Central memory CD8-positive, alpha-beta T cell (primary cell): ENCODE measurements around the gene NAA30.

Experiments used
- ATAC-seq: fragments of 150-1000 bp; cut with Tn5 transposase; replicated peaks from 2 replicates; pipeline ENCODE4 v1.10.0; 2022; ENCODE audit warnings: mild to moderate bottlenecking, moderate FRiP score, moderate number of reproducible peaks; ENCODE audit not compliant: poor library complexity, severe bottlenecking; ENCODE audit errors: extremely low read depth
- DNase-seq, 2 donors: peaks; one replicate each; pipeline ENCODE4 v3.0.0; 2021; ENCODE audit warnings: low spot score in 2 of 2
- H3K27ac Mint-ChIP-seq: one replicate; pipeline ENCODE4 v1.8.0; 2022; ENCODE audit warnings: low read depth, mild to moderate bottlenecking, moderate library complexity, mixed read lengths
- H3K27me3 Mint-ChIP-seq: one replicate; pipeline ENCODE4 v1.8.0; 2022; ENCODE audit warnings: mixed read lengths
- H3K36me3 Mint-ChIP-seq: one replicate; pipeline ENCODE4 v1.8.0; 2022; ENCODE audit warnings: mild to moderate bottlenecking, moderate library complexity, mixed read lengths; ENCODE audit not compliant: insufficient read depth
- H3K4me1 Mint-ChIP-seq: one replicate; pipeline ENCODE4 v1.8.0; 2022; ENCODE audit warnings: mixed read lengths
- H3K4me3 Mint-ChIP-seq: one replicate; pipeline ENCODE4 v1.8.0; 2022; ENCODE audit warnings: mild to moderate bottlenecking, moderate library complexity, mixed read lengths
- H3K9me3 Mint-ChIP-seq: one replicate; pipeline ENCODE4 v1.8.0; 2022; ENCODE audit warnings: mixed read lengths

The NAA30 gene

DNA sequence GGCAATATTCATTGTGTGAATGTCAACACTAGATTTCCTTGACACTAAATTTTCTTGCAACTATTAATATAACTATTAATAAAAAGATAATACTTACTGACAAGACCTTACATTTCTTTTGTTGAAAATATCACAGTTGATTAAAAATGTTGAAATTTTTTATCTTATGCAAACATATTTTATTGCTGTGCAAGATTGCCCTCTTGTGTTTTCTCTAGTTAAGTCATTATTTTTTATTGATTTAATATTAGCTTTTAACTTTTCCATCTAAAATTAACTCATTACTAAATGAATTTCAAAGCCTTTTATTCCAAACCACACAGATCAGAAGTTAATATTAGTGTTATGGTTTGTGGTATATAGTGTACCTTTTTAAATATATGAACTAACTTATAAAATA is 11.7 kb upstream of the NAA30 start:
- no peak overlapping the region for H3K4me3 Mint-ChIP-seq
- no peak overlapping the region for H3K27ac Mint-ChIP-seq
- no peak for DNase-seq
- ATAC-seq: no peak
- H3K36me3 Mint-ChIP-seq: no peaks in the 10 kb centered on the region
- no peaks in the 10 kb centered on the region for H3K9me3 Mint-ChIP-seq
- H3K27me3 Mint-ChIP-seq: no peaks in the 10 kb centered on the region
- H3K4me1 Mint-ChIP-seq: no peaks in the 10 kb centered on the region

DNA sequence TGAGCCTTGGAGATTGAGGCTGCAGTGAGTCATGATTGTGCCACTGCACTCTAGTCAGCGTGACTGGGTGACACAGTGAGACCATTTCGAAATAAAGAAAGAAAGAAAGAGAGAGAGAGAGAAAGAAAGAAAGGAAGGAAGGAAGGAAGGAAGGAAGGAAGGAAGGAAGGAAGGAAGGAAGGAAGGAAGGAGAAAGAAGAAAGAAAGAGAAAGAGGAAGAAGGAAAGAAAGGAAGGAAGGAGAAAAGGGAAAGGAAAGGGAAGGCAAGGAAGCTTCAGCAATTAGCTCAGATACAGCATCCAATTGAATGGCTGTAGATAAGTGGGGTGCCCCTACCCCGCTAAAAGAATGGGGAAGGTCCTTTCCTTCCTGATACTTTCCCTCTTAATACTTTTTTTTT is 9.5 kb upstream of the NAA30 start:
- Mint-ChIP-seq H3K4me3 (no peak overlapping the region), H3K27me3 (no peaks in the 10 kb centered on the region), H3K9me3 (no peaks in the 10 kb centered on the region), H3K4me1 (no peaks in the 10 kb centered on the region), H3K27ac (no peak overlapping the region), H3K36me3 (no peaks in the 10 kb centered on the region)
- DNase-seq: no peak
- ATAC-seq: no peak

DNA sequence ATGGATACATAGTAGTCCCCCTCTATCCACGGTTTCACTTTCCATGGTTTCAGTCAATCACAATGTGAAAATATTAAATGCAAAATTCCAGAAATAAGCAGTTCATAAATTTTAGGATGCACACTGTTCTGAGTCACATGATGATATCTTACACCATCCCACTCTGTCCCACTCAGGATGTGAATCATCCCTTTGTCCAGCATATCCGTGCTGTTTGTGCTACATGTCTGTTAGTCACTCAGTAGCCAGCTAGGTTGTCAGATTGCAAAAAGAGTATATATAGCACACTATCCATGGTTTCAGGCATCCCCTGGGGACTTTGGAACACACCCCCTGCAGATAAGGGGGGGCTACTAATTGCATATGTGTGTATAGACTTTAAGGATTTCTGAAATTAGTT is 8.1 kb upstream of the NAA30 start:
- Mint-ChIP-seq H3K36me3 (no peaks in the 10 kb centered on the region), H3K27ac (no peak overlapping the region), H3K27me3 (no peaks in the 10 kb centered on the region), H3K4me1 (no peaks in the 10 kb centered on the region), H3K9me3 (no peaks in the 10 kb centered on the region), H3K4me3 (no peak overlapping the region)
- DNase-seq: no peak
- no peak for ATAC-seq

DNA sequence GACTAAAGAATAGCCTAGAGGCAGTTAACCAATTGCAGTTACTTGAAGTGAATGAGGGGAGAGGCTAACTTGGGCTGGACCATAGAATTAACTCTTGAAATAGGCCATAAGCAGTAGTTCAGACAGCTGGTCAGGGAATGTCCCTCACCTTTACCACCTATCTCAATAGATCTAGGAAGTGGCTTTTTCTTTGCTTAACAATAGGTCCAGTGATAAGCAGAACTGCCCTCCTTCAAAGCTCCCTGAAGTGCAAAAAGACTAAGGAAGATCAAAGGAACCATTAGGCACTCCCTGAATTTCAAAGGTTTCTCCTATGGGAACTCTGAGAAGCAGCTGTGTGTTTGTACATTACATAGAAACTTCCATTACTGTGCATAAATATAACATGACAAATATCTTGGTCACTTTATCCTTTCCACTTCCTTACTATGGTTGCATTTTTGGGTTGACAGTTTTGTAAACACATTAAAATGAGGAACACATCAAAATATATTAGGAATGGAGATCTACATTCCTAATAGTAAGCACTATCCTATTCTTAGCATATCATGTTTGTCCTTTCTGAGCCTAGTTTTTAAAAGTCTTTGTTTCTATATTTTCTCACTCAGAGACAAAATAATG is 7.2 kb upstream of the NAA30 start:
- no peak for ATAC-seq
- Mint-ChIP-seq H3K4me1 (no peaks in the 10 kb centered on the region), H3K27ac (no peak overlapping the region), H3K27me3 (no peaks in the 10 kb centered on the region), H3K4me3 (no peak overlapping the region), H3K36me3 (no peaks in the 10 kb centered on the region), H3K9me3 (no peaks in the 10 kb centered on the region)
- no peak for DNase-seq

DNA sequence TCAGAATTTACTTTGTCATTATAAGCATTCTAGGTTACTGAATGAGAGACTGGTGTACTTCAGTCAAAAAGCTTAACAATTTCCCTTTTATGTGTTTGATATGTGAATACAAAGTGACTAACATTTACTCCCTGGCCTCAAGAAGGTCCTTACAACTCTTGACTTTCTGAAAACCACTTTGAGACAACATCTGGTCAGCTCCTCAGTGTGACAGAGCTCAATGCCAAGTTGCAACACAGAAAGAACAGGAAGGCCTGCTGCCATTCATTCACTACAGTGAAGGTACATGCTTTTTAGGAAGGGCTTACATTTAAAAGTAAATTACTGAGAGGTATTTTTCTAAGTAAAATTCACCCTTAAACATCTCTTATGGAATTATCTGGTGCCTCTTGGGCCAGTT is 2.3 kb upstream of the NAA30 start:
- no peak for ATAC-seq
- Mint-ChIP-seq H3K27ac (no peak overlapping the region), H3K4me3 (no peak overlapping the region)

DNA sequence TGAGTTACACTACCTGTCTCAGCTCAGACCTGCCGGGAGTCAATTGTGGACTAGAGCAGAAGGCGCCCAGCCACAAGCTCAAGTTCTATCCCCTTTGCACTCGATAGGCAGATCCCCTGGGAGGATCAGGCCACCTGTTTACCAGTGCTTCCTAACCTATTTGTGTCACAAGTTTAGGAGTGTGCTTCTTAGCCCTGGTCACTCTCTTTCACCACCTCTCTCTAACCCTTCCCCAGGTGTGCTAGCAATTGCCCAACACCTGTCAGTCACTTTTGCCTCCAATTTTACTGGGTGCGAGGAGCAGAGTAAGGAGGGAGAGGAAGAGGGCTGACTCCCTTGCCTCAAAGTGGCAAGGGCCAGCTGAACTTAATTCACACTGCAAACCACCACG is 745 bp upstream of the NAA30 start:
- H3K9me3 Mint-ChIP-seq: no peaks in the 10 kb centered on the region
- H3K4me3 Mint-ChIP-seq: peak overlapping the region; percentile 92
- no peaks in the 10 kb centered on the region for H3K27me3 Mint-ChIP-seq
- DNase-seq (no peak), ATAC-seq (no peak)
- peaks cover 14% of the 10 kb centered on the region for H3K36me3 Mint-ChIP-seq
- peak overlapping the region; percentile 91 for H3K27ac Mint-ChIP-seq
- peaks cover 37% of the 10 kb centered on the region for H3K4me1 Mint-ChIP-seq

More for the DNA sequence above, 2.3 kb upstream of the NAA30 start:
- DNase-seq: no peak
- H3K36me3 Mint-ChIP-seq: peaks cover 8% of the 10 kb centered on the region
- no peaks in the 10 kb centered on the region for H3K27me3 Mint-ChIP-seq
- H3K9me3 Mint-ChIP-seq: no peaks in the 10 kb centered on the region
- H3K4me1 Mint-ChIP-seq: peaks cover 22% of the 10 kb centered on the region

DNA sequence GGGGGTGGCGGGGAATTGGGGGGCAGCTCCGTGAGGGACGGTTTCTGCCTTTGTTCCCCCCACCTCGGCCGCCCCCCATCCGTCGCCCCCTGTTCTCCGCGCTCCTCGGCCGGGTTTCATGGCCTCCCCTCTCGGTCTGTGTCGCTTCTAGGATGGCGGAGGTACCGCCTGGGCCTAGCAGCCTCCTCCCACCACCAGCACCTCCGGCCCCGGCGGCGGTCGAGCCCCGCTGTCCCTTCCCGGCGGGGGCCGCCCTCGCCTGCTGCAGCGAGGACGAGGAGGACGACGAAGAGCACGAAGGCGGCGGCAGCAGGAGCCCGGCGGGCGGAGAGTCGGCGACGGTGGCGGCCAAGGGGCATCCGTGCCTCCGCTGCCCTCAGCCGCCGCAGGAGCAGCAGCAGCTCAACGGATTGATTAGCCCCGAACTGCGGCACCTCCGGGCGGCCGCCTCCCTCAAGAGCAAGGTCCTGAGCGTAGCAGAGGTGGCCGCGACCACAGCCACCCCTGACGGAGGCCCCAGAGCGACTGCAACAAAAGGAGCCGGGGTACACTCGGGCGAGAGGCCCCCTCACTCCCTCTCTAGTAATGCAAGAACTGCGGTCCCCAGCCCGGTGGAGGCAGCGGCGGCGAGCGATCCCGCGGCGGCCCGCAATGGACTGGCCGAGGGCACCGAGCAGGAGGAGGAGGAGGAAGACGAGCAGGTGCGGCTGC is 575 bp downstream of the NAA30 start:
- H3K27me3 Mint-ChIP-seq: no peaks in the 10 kb centered on the region
- H3K36me3 Mint-ChIP-seq: peaks cover 17% of the 10 kb centered on the region
- peaks cover 37% of the 10 kb centered on the region for H3K4me1 Mint-ChIP-seq
- DNase-seq: peak; percentile 23 to 27
- no peaks in the 10 kb centered on the region for H3K9me3 Mint-ChIP-seq
- H3K27ac Mint-ChIP-seq: peak overlapping the region; percentile 91
- H3K4me3 Mint-ChIP-seq: peak overlapping the region; percentile 92
- ATAC-seq: peak; percentile 31

DNA sequence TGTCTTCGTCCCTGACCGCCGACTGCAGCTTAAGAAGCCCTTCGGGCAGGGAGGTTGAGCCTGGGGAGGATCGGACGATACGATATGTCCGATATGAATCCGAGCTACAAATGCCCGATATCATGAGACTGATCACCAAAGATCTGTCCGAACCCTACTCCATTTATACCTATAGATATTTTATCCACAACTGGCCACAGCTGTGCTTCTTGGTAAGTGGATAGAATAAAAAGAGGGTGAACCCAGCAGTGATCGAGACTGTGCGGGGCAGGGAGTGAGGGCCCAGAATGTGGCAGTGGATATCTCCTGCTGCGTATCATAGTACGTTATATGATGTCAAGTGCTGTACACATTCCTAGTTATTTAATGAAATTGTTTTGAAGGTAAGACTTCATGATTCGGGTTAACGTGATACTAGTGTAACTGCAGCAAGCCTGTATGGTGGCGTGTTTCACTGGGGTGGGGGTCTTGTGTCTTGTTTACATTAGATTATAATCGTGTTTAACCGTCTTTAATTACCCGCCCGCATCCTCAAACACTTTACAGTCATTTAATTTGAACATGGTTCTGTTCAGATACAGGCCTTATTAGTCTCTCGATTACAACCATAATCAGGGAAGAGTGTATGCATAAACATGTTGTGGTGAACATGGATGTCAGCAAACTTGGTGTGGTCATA is 1.3 kb downstream of the NAA30 start:
- H3K4me3 Mint-ChIP-seq: peak overlapping the region; percentile 92
- no peaks in the 10 kb centered on the region for H3K27me3 Mint-ChIP-seq
- ATAC-seq (no peak), DNase-seq (no peak)
- H3K36me3 Mint-ChIP-seq: peaks cover 20% of the 10 kb centered on the region
- peaks cover 37% of the 10 kb centered on the region for H3K4me1 Mint-ChIP-seq
- H3K9me3 Mint-ChIP-seq: no peaks in the 10 kb centered on the region
- H3K27ac Mint-ChIP-seq: no peak overlapping the region

DNA sequence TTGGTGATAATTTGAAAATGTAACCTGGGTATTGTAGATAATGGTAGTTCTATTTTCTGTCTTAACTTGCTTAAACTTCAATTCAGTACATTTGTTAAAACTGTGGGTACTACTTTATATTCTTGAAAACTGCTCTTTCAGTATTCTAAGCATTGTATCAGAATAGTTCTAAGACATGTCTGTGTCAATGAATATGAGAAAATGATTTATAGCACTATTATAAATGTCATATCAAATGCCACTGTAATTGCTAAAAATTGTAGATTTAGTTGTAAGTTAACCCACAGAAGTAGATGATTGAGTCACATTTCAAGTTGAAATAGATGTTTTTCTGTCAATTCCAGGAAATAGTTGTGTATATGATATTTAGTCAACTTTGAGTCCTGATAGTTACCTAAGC is 2.4 kb downstream of the NAA30 start:
- no peak for DNase-seq
- H3K27ac Mint-ChIP-seq: no peak overlapping the region
- H3K36me3 Mint-ChIP-seq: peaks cover 23% of the 10 kb centered on the region
- no peaks in the 10 kb centered on the region for H3K9me3 Mint-ChIP-seq
- no peak for ATAC-seq
- H3K4me1 Mint-ChIP-seq: peaks cover 37% of the 10 kb centered on the region
- H3K27me3 Mint-ChIP-seq: no peaks in the 10 kb centered on the region
- H3K4me3 Mint-ChIP-seq: peak overlapping the region; percentile 92

DNA sequence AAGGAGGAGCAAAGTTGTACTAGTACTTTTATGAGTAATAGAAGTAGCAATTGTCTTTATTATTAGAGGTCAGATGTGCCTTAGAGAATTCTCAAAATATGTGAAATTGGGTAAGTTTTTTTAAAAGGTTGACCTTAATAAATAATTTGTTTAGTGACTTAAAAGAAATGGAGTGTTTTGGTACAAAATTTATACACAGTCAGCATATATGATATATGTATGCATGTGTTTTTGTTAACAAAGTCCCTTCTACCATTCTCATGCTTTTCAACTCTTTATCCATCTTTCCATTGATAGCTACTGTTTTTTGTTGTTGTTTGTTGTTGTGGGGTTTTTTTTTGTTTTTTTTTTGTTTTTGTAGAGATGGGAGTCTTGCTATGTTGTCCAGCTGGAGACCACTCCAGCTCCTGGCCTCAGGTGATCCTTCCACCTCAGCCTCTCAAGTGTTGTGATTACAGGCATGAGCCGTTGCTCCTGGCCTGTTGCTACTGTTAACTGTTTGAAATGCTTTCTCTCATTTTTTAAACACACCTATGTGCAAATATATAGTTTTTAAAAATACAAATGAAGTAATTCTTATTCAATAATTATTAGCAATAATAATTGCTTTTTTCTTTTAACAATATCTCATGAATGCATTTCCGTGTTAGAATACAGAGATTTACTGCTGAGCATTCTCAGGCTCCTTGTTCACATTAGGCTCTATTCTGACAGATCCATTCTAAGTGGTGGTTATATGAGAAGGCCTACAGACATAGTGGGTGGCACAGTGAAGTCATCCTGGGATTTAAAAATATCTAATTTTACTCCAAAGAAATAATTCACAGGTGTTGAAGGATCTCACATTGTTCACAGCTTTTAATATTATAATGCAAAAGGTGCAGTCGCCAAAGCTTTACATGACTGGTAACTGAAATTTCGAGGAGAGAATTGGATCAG is 10.4 kb downstream of the NAA30 start:
- no peak for ATAC-seq
- no peak overlapping the region for H3K4me3 Mint-ChIP-seq

DNA sequence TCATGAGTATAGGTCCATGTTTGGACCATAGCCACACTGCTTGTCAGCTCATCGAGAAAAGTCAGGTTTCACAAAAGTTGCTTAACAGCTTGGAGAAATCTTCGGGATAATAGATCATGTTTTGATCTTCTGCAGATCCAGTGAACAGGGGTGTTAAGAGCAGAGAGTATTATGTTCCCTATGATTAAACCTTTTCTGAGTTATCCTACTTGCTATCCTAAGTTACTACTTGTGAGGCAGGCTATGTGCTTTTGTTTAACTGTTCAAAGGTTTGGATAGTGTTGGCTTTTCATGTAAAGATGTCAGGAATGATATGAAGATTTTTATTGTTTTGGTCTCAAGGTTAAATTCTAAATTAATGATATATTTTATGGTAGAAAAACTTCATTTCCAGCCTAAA is 11.1 kb downstream of the NAA30 start:
- peaks cover 34% of the 10 kb centered on the region for H3K4me1 Mint-ChIP-seq
- H3K9me3 Mint-ChIP-seq: no peaks in the 10 kb centered on the region
- H3K4me3 Mint-ChIP-seq: no peak overlapping the region
- no peak for DNase-seq
- H3K27me3 Mint-ChIP-seq: no peaks in the 10 kb centered on the region
- no peak for ATAC-seq
- no peak overlapping the region for H3K27ac Mint-ChIP-seq
- peaks cover 26% of the 10 kb centered on the region for H3K36me3 Mint-ChIP-seq

More for the DNA sequence above, 10.4 kb downstream of the NAA30 start:
- no peaks in the 10 kb centered on the region for H3K9me3 Mint-ChIP-seq
- H3K27ac Mint-ChIP-seq: no peak overlapping the region
- H3K27me3 Mint-ChIP-seq: no peaks in the 10 kb centered on the region
- peaks cover 27% of the 10 kb centered on the region for H3K36me3 Mint-ChIP-seq
- no peak for DNase-seq
- peaks cover 29% of the 10 kb centered on the region for H3K4me1 Mint-ChIP-seq

DNA sequence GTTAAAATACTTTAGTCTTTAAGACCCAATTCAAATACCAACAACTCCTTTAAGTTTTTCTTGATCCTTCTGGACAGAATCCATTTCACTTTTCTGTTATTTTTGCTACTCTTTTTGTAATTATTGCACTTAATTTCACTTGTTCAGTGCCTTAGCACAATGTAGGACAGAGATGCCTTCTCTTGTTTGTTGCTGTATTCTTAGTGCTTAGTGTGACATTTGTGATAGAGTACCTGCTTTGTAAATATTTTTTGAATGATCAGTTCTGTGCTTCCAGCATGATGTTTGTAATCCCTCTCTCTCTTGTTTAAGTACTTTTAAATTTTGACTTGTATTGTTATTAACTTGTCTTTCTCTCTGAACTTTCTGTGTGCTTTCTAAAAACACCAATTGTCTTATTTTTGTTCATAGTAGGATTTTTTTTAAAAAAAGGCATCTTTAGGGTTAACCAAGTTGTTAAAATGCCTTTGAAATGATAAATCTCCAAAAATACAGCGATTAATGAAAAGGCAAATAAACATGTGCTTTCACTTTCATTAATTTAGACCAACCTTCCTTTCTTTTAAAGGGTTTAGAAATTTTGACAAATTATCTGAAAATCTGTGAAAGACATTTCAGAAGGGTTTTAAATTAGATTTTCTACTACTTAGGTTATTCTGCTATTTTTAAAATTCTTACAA is 11.9 kb downstream of the NAA30 start:
- no peaks in the 10 kb centered on the region for H3K9me3 Mint-ChIP-seq
- H3K27ac Mint-ChIP-seq: peak overlapping the region; percentile 81
- H3K4me3 Mint-ChIP-seq: peak overlapping the region; percentile 62
- H3K36me3 Mint-ChIP-seq: peaks cover 27% of the 10 kb centered on the region
- ATAC-seq (no peak), DNase-seq (no peak)
- peaks cover 37% of the 10 kb centered on the region for H3K4me1 Mint-ChIP-seq
- H3K27me3 Mint-ChIP-seq: no peaks in the 10 kb centered on the region
